HepG2 (cell line): ENCODE data around the gene MXI1.

ENCODE experiments used
- CEBPB ChIP-seq: IDR thresholded peaks from 2 replicates; pipeline ENCODE4 v1.6.1; 2011; ENCODE audit warnings: low read depth, low read length, improper control_type of control experiment, borderline replicate concordance
- HDAC1 ChIP-seq: sonication (generic); formaldehyde crosslinking; IDR thresholded peaks from 2 replicates; pipeline ENCODE4 v1.5.1; 2020; ENCODE audit warnings: mild to moderate bottlenecking, missing genetic modification reagents
- KDM1A ChIP-seq: IDR thresholded peaks from 2 replicates; pipeline ENCODE4 v1.6.1; 2016; ENCODE audit warnings: missing compliant biosample characterization
- POLR2A ChIP-seq, 2 experiments: IDR thresholded peaks; 2 replicates each; pipeline ENCODE4 v1.6.1; 2011; ENCODE audit warnings: low read depth in 2 of 2, low read length in 2 of 2, mild to moderate bottlenecking in 1 of 2, moderate library complexity in 1 of 2; ENCODE audit not compliant: insufficient read depth in 1 of 2
- SMC3 ChIP-seq: IDR thresholded peaks from 2 replicates; pipeline ENCODE4 v1.6.1; 2011; ENCODE audit warnings: low read length, improper control_type of control experiment
- TF ChIP-seq, protein P1 (sequence below): sonication (generic); formaldehyde crosslinking; IDR thresholded peaks from 2 replicates; pipeline ENCODE4 v1.4.0; 2020; ENCODE audit warnings: mild to moderate bottlenecking, missing genetic modification reagents
- TF ChIP-seq, protein P2 (sequence below): sonication (generic); formaldehyde crosslinking; IDR thresholded peaks from 2 replicates; pipeline ENCODE4 v1.5.0; 2020; ENCODE audit warnings: mild to moderate bottlenecking, missing genetic modification reagents, moderate library complexity

DNA sequence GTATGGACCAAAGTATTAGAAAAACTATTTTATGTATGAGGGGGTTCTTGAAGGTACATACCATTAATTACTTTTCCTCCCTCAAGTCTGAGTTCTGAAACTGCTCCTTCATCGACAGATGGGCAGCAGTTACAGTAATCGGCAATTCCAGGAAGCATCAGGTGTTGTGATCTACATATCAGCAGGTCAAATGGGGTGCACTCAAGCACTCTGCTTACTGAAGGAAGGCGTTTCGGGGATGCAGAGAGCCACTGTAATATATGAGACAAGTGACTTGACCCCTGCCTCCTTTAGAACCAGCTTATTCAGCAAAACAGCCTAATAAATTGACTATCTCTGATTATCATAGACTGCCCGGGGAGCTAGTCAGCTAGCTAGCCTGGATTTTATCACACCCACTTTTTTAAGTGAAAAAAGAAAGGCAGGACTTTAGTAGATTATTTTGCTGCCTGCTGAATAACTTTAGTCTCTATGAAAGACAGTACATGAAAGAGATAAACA, 93.1 kb downstream of the MXI1 start:
- TF ChIP-seq CEBPB, result no peak
- no peak for TF ChIP-seq KDM1A
- TF ChIP-seq, protein P1, sequence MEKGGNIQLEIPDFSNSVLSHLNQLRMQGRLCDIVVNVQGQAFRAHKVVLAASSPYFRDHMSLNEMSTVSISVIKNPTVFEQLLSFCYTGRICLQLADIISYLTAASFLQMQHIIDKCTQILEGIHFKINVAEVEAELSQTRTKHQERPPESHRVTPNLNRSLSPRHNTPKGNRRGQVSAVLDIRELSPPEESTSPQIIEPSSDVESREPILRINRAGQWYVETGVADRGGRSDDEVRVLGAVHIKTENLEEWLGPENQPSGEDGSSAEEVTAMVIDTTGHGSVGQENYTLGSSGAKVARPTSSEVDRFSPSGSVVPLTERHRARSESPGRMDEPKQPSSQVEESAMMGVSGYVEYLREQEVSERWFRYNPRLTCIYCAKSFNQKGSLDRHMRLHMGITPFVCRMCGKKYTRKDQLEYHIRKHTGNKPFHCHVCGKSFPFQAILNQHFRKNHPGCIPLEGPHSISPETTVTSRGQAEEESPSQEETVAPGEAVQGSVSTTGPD (CRISPR knock-in tag), result no peak
- TF ChIP-seq, protein P2, sequence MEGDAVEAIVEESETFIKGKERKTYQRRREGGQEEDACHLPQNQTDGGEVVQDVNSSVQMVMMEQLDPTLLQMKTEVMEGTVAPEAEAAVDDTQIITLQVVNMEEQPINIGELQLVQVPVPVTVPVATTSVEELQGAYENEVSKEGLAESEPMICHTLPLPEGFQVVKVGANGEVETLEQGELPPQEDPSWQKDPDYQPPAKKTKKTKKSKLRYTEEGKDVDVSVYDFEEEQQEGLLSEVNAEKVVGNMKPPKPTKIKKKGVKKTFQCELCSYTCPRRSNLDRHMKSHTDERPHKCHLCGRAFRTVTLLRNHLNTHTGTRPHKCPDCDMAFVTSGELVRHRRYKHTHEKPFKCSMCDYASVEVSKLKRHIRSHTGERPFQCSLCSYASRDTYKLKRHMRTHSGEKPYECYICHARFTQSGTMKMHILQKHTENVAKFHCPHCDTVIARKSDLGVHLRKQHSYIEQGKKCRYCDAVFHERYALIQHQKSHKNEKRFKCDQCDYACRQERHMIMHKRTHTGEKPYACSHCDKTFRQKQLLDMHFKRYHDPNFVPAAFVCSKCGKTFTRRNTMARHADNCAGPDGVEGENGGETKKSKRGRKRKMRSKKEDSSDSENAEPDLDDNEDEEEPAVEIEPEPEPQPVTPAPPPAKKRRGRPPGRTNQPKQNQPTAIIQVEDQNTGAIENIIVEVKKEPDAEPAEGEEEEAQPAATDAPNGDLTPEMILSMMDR (CRISPR knock-in tag), result no peak
- TF ChIP-seq HDAC1 (CRISPR knock-in tag), result no peak
- TF ChIP-seq SMC3, result no peak
- no peak for TF ChIP-seq POLR2A (IDR thresholded peaks at IDR 0.05; ENCODE audit: insufficient read depth in 1 of 2, low read depth in 2 of 2, low read length in 2 of 2)
